AG04449 (cell line): ENCODE measurements around the gene LDB3.

Experiments
- CTCF ChIA-PET: fragments of 350-600 bp; formaldehyde crosslinking; extraction: SDS; loops from one replicate; lab custom pipeline; 2021; ENCODE audit warnings: antibody characterized with exemption; lab: Yijun Ruan, JAX
- POLR2A ChIA-PET: fragments of 400-600, 350-600 bp; formaldehyde crosslinking; extraction: SDS; loops from one replicate; lab custom pipeline; 2020; ENCODE audit warnings: antibody characterized with exemption, inconsistent platforms; lab: Yijun Ruan, JAX
- DNase-seq: peaks from one replicate; pipeline ENCODE4 v3.0.0-alpha.2; 2010; ENCODE audit warnings: low read depth, low spot score
- H3K4me3 ChIP-seq: 2 replicates; pipeline ENCODE4 v1.5.1; 2011; ENCODE audit warnings: low read depth, mild to moderate bottlenecking, control low read depth, low read length
- TF ChIP-seq, protein P1 (sequence below): IDR thresholded peaks from one replicate; pipeline ENCODE4 v1.5.1; 2011; ENCODE audit warnings: mild to moderate bottlenecking, moderate library complexity, low read length, control low read depth, inconsistent platforms; ENCODE audit not compliant: insufficient read depth; ENCODE audit errors: missing control alignments

The LDB3 gene

DNA sequence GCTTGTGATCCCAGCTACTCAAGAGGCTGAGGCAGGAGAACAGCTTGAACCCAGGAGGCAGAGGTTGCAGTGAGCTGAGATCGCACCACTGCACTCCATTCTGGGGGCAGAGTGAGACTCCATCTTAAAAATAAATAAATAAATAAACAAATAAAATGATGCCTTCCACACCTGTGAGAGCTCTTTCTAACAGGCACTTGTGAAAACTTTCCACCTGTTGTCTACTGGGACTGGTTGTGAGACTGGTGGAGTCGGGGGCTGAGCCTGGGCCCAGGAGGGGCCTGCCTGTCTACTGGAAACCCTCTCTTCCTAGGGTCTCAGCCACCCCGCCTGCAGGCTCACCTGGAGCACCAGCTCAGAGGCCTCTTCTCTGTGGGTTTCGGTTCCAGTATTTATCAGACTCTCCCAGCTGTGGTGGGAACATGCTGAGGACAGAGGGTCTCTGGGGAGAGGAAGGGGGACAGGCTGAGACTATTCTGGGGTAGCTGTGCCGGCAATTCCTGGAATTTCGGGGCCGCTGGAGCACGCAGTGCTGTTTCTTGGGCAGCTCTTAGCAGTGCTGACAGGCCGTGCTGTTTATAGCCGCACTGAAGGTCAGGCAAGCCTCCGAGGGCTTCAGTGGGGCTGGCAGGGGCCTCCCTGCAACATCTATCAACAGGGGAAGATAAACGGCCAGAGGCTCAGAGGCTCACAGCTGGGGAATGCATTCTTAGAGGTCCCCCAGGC is 3.8 kb downstream of the LDB3 start:
- ChIA-PET CTCF (interaction anchor here (1.0 to 3.2 kb wide), 4 partner anchors 8 to 86 kb away, joined by 4 to 18 read pairs (median 4); no protein-coding TSS in a partner anchor), POLR2A (interaction anchor here (0.6 kb wide), 1 partner anchor 9 kb away, joined by 3 read pairs; no protein-coding TSS in a partner anchor)
- no peak for DNase-seq
- H3K4me3 ChIP-seq = no peak overlapping the region
- TF ChIP-seq, protein P1, sequence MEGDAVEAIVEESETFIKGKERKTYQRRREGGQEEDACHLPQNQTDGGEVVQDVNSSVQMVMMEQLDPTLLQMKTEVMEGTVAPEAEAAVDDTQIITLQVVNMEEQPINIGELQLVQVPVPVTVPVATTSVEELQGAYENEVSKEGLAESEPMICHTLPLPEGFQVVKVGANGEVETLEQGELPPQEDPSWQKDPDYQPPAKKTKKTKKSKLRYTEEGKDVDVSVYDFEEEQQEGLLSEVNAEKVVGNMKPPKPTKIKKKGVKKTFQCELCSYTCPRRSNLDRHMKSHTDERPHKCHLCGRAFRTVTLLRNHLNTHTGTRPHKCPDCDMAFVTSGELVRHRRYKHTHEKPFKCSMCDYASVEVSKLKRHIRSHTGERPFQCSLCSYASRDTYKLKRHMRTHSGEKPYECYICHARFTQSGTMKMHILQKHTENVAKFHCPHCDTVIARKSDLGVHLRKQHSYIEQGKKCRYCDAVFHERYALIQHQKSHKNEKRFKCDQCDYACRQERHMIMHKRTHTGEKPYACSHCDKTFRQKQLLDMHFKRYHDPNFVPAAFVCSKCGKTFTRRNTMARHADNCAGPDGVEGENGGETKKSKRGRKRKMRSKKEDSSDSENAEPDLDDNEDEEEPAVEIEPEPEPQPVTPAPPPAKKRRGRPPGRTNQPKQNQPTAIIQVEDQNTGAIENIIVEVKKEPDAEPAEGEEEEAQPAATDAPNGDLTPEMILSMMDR = no peak

DNA sequence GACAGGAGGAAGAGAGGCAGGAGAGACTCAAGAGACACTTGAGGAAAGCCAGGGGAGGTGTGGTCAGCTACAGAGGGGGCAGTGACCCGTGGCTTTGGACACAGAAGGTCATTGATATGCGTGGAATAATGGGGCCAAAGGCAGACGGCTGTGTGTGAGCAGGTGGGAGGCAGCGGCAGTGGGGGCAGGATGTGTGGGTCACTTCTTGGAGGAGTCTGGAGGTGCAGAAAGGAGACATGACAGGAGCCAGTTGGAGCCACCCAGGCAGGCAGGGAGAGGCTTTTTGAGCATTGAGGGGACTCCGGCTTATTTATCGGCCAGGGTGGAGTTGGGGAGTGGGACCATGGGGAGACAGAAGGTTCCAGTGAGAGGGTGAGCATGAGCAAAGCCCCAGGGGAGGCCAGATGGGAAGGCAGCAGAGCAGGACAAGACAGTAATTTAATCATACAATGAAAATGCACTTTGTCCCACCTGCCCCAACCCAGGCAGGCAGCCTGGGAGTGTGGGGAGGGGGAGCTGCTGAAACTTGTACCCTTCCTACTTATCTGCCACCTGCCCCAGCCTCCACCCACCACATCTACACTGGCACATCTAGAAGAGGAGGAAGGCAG is 5.0 kb downstream of the LDB3 start:
- DNase-seq = no peak
- no peak overlapping the region for H3K4me3 ChIP-seq
- TF ChIP-seq, protein P1 = no peak
- ChIA-PET CTCF (interaction anchor here (1.6 to 3.2 kb wide), 2 partner anchors 11 kb away, joined by 14 to 18 read pairs; no protein-coding TSS in a partner anchor), POLR2A (no interaction called here)

DNA sequence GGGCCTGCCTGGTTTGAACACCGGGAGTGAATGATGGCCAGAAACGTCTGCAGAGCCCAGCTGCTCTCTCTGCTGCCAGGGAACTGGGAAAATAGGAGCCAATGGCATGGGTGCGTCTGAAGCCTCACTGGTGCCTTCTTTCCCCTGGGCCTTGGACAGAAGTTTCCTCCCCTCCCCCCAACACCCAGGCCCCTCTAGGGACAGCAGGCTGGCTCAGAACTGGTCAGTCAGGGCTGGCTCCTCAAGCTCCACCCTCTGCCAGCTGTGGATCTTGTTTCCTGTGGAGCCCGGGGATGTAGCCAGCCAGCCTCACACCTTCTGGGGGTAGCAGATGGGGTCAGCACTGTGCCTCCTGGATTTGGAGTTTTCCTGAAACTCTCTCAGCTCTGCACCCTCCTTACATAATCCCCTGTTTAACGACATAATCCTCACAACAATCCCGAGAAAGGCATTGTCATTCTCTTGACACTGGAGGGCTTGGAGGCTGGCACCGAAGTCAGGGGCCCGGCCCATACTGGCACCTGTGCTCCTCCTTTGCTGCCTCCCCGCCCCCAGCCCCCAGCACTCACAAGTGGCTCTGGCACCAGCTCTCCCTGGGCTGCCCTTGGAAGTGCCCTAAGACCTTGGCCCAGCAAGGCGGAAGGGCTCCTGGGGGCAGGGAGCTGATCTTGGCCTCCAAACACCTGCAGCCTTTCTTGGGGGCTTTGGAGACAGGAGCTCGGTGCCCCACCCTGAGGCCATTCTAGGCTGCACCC is 5.7 kb downstream of the LDB3 start:
- ChIA-PET POLR2A (no interaction called here), CTCF (interaction anchor here (1.2 to 1.6 kb wide), 3 partner anchors 10 to 31 kb away, joined by 3 to 14 read pairs (median 4); no protein-coding TSS in a partner anchor)
- H3K4me3 ChIP-seq = no peak overlapping the region
- no peak for DNase-seq
- TF ChIP-seq, protein P1 = no peak

DNA sequence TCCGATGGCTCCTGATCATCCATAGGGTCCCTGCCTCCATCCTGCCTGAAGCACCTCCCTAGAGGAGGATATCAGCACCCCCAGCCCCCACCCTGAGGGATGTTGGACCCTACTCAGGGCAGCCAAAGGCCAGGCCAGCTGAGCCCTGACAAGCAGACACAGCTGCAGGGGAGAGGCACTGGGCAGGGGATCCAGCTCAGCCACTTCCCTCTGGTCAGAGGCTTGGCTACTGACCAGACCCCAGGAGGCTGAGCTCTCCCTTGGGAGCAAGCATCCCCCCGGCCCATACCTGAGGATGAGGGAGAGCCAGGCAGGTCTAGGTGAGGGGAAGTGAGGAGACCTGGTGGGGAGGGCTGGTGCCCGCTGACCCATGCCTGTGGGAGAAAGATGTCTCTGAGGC is 6.6 kb downstream of the LDB3 start:
- ChIA-PET CTCF (interaction anchor here (1.2 to 1.6 kb wide), 3 partner anchors 9 to 32 kb away, joined by 3 to 14 read pairs (median 4); no protein-coding TSS in a partner anchor), POLR2A (no interaction called here)
- no peak for DNase-seq
- TF ChIP-seq, protein P1 = no peak
- H3K4me3 ChIP-seq = no peak overlapping the region

DNA sequence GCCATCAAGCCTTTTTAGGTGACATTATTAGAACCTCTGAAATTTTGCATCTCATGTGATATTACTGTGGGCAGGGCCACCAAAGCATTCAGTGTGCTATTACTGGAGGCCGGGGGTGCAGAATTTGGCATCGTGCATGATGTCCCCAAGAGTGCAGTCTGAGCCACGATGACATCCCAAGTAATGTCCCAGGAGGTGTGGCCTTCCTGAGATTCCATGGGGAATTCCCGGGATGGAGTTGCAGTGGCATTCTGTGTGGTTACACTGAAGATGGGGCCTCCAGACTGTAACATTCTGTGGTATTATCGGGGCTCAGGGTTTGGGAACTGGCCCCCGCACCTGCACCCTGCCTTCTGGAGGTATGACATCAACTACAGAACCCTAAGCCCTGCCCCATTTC is 9.1 kb downstream of the LDB3 start:
- no peak for DNase-seq
- ChIA-PET POLR2A (interaction anchor here (0.7 kb wide), 1 partner anchor 16 kb away, joined by 3 read pairs; no protein-coding TSS in a partner anchor), CTCF (interaction anchor here (0.7 to 0.9 kb wide), 2 partner anchors 10 to 45 kb away, joined by 3 to 4 read pairs; no protein-coding TSS in a partner anchor)
- TF ChIP-seq, protein P1 = no peak
- no peak overlapping the region for H3K4me3 ChIP-seq
